Regular cardiac myocyte (primary cell): ENCODE results near the gene THOP1. TPM values are rescaled to one million over a fixed set of nuclear protein-coding genes. Genes with fewer than 3 reads are reported as not detected.

Source experiments
- total RNA-seq: library from RNA; depleted of rRNA; stranded (reverse); fragments of >200 nt; gene quantifications from 2 replicates; pipeline ENCODE4 v1.2.3, GENCODE V29; 2014

THOP1 gene
- 45.4 and 161 TPM in 2 replicates for total RNA-seq

GRCh38 chr19:2785244-2785997, at the start of gene THOP1:
THOP1 (plus strand) TSS chr19:2785503; CDS start chr19:2785663, 160 bp downstream.

GRCh38 chr19:2739602-2740313, 45.5 kb upstream of the THOP1 start, which contains the start of gene SLC39A3:
SLC39A3 (minus strand) TSS chr19:2740017; CDS start chr19:2737257, 2,760 bp downstream.

GRCh38 chr19:2782936-2783780, 2.1 kb upstream of the THOP1 start, which contains the start of gene SGTA:
SGTA (minus strand) TSS chr19:2783273; CDS start chr19:2769068, 14,205 bp downstream.

GRCh38 chr19:2819540-2820111, 34.3 kb downstream of the THOP1 start, which contains the start of gene ZNF554:
ZNF554 (plus strand) TSS chr19:2819868; CDS start chr19:2820072, 204 bp downstream.

GRCh38 chr19:2840794-2841791, 55.8 kb downstream of the THOP1 start, which contains the start of gene ZNF555:
ZNF555 (plus strand) TSS chr19:2841475; CDS start chr19:2841573, 98 bp downstream.

Other genes with a start within 250 kb of the THOP1 start
- under 0.01 TPM in 2 replicates for gene GNG7, start 82.8 kb upstream of the THOP1 start, total RNA-seq
- 0.19 and 0.85 TPM in 2 replicates for gene DIRAS1, start 64.1 kb upstream of the THOP1 start, total RNA-seq
- gene SLC39A3, start 45.5 kb upstream of the THOP1 start, total RNA-seq: 24.5 and 31.4 TPM in 2 replicates
- gene SGTA, start 2.2 kb upstream of the THOP1 start, total RNA-seq: 24.2 and 52.0 TPM in 2 replicates
- gene ZNF554, start 34.4 kb downstream of the THOP1 start, total RNA-seq: 1.9 and 6.5 TPM in 2 replicates
- 5.2 and 6.8 TPM in 2 replicates for gene ZNF555, start 56.0 kb downstream of the THOP1 start, total RNA-seq
- gene ZNF556, start 81.8 kb downstream of the THOP1 start, total RNA-seq: 0.58 and 1.4 TPM in 2 replicates
- 5.2 and 5.6 TPM in 2 replicates for gene ZNF57, start 115.4 kb downstream of the THOP1 start, total RNA-seq
- 2.3 and 4.2 TPM in 2 replicates for gene ZNF77, start 159.5 kb downstream of the THOP1 start, total RNA-seq
- 0.77 and 1.7 TPM in 2 replicates for gene TLE6, start 192.1 kb downstream of the THOP1 start, total RNA-seq
- 0.58 and 3.4 TPM in 2 replicates for gene TLE2, start 243.8 kb downstream of the THOP1 start, total RNA-seq